ENCODE measurements around the gene PRR23C. TPM values are rescaled to one million over a fixed set of nuclear protein-coding genes. Genes with fewer than 3 reads are reported as not detected.
"Not testable (repeated sequence)": the region's sequence is repeated elsewhere in the genome, so short reads cannot be mapped to it uniquely, and the experiment has no call there.

PRR23C gene
- total and polyA plus RNA-seq, 2 donors (not counting 1 experiment from before 2014, with no cell fraction given), result not detected

GRCh38 chr3:139037478-139037877 lies 7.2 kb downstream of the PRR23C start:
- Histone ChIP-seq H3K4me2 (ENCODE audit: extremely low read depth, insufficient read depth, low read length) (no peak overlapping the region), H4K20me1 (ENCODE audit: control insufficient read depth, extremely low read depth, insufficient read depth, low read length) (no peaks in the 10 kb centered on the region), H3K4me3 (replicated peaks in 1 of 4; ENCODE audit: control extremely low read depth in 1 of 4, insufficient read depth in 1 of 4, low read depth in 3 of 4, low read length in 4 of 4) (no peak overlapping the region), H3K36me3 (ENCODE audit: control insufficient read depth, insufficient read depth, low read length) (no peaks in the 10 kb centered on the region), H3K9ac (ENCODE audit: insufficient read depth, low read length) (no peak overlapping the region), H3K27me3 (ENCODE audit: control insufficient read depth, insufficient read depth, low read length) (no peaks in the 10 kb centered on the region), H3K9me3 (ENCODE audit: control insufficient read depth, insufficient read depth, low read depth, low read length) (no peaks in the 10 kb centered on the region), H2AFZ (ENCODE audit: low read length) (no peak overlapping the region), H3K27ac (ENCODE audit: insufficient read depth, low read length) (no peak overlapping the region), H3K79me2 (ENCODE audit: control insufficient read depth, insufficient read depth, low read length) (no peaks in the 10 kb centered on the region), H3K4me1 (ENCODE audit: control insufficient read depth, extremely low read depth, insufficient read depth, low read length) (no peaks in the 10 kb centered on the region)
- TF ChIP-seq EZH2 (IDR thresholded peaks at IDR 0.05; ENCODE audit: low read length, missing control alignments), result no peak
- TF ChIP-seq, protein P1, sequence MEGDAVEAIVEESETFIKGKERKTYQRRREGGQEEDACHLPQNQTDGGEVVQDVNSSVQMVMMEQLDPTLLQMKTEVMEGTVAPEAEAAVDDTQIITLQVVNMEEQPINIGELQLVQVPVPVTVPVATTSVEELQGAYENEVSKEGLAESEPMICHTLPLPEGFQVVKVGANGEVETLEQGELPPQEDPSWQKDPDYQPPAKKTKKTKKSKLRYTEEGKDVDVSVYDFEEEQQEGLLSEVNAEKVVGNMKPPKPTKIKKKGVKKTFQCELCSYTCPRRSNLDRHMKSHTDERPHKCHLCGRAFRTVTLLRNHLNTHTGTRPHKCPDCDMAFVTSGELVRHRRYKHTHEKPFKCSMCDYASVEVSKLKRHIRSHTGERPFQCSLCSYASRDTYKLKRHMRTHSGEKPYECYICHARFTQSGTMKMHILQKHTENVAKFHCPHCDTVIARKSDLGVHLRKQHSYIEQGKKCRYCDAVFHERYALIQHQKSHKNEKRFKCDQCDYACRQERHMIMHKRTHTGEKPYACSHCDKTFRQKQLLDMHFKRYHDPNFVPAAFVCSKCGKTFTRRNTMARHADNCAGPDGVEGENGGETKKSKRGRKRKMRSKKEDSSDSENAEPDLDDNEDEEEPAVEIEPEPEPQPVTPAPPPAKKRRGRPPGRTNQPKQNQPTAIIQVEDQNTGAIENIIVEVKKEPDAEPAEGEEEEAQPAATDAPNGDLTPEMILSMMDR (conservative IDR thresholded peaks at IDR 0.05 in 1 of 2, IDR thresholded peaks at IDR 0.05 in 1 of 2; ENCODE audit: low read depth in 1 of 2, low read length in 2 of 2), result no peak
- no peak for DNase-seq (ENCODE audit: low read depth in 2 of 2)

- no peaks in the 10 kb centered on the region for H3K4me1 ChIP-seq (ENCODE audit: control insufficient read depth, extremely low read depth, insufficient read depth, low read length)
- no peaks in the 10 kb centered on the region for H4K20me1 ChIP-seq (ENCODE audit: control insufficient read depth, extremely low read depth, insufficient read depth, low read length)
- H3K36me3 ChIP-seq (ENCODE audit: control insufficient read depth, insufficient read depth, low read length), result no peaks in the 10 kb centered on the region
- TF ChIP-seq, protein P1 (conservative IDR thresholded peaks at IDR 0.05 in 1 of 2, IDR thresholded peaks at IDR 0.05 in 1 of 2; ENCODE audit: low read depth in 1 of 2, low read length in 2 of 2), result no peak
- no peak for TF ChIP-seq EZH2 (IDR thresholded peaks at IDR 0.05; ENCODE audit: low read length, missing control alignments)
- H2AFZ ChIP-seq (ENCODE audit: low read length), result no peak overlapping the region
- H3K4me3 ChIP-seq (replicated peaks in 1 of 4; ENCODE audit: control extremely low read depth in 1 of 4, insufficient read depth in 1 of 4, low read depth in 3 of 4, low read length in 4 of 4), result no peak overlapping the region
- H3K27ac ChIP-seq (ENCODE audit: insufficient read depth, low read length), result no peak overlapping the region
- H3K9ac ChIP-seq (ENCODE audit: insufficient read depth, low read length), result no peak overlapping the region
- no peaks in the 10 kb centered on the region for H3K9me3 ChIP-seq (ENCODE audit: control insufficient read depth, insufficient read depth, low read depth, low read length)
- no peak for DNase-seq (ENCODE audit: low read depth in 2 of 2)
- H3K79me2 ChIP-seq (ENCODE audit: control insufficient read depth, insufficient read depth, low read length), result no peaks in the 10 kb centered on the region
- H3K4me2 ChIP-seq (ENCODE audit: extremely low read depth, insufficient read depth, low read length), result no peak overlapping the region
- H3K27me3 ChIP-seq (ENCODE audit: control insufficient read depth, insufficient read depth, low read length), result no peaks in the 10 kb centered on the region
These were observed 12.2 kb downstream of the PRR23C start for GRCh38 chr3:139032326-139033002.

DNA sequence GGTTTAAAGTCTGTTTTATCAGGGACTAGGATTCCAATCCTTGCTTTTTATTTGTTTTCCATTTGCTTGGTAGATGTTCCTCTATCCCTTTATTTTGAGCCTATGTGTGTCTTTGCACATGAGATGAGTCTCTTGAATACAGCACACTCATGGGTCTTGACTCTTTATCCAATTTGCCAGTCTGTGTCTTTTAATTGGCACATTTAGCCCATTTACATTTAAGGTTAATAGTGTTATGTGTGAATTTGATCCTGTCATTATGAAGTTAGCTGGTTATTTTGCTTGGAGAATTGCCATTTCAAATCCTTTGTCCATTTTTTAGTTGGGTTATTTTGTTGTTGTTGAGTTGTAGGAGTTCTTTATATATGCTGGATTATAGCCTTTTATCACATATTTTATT lies 14.1 kb downstream of the PRR23C start:
- not testable (repeated sequence) for H3K27ac ChIP-seq (ENCODE audit: insufficient read depth, low read length); H3K79me2 ChIP-seq (ENCODE audit: control insufficient read depth, insufficient read depth, low read length); H3K4me3 ChIP-seq (replicated peaks in 1 of 4; ENCODE audit: control extremely low read depth in 1 of 4, insufficient read depth in 1 of 4, low read depth in 3 of 4, low read length in 4 of 4); DNase-seq (ENCODE audit: low read depth in 2 of 2); H3K9ac ChIP-seq (ENCODE audit: insufficient read depth, low read length); H3K4me1 ChIP-seq (ENCODE audit: control insufficient read depth, extremely low read depth, insufficient read depth, low read length); H3K36me3 ChIP-seq (ENCODE audit: control insufficient read depth, insufficient read depth, low read length); H3K4me2 ChIP-seq (ENCODE audit: extremely low read depth, insufficient read depth, low read length); H3K27me3 ChIP-seq (ENCODE audit: control insufficient read depth, insufficient read depth, low read length); H2AFZ ChIP-seq (ENCODE audit: low read length); H3K9me3 ChIP-seq (ENCODE audit: control insufficient read depth, insufficient read depth, low read depth, low read length); H4K20me1 ChIP-seq (ENCODE audit: control insufficient read depth, extremely low read depth, insufficient read depth, low read length)

Data from fibroblast of lung (primary cell).